Glutamatergic neuron (in vitro differentiated cells): Measurements from ENCODE around the gene C1orf50. TPM values are rescaled to one million over a fixed set of nuclear protein-coding genes. Genes with fewer than 3 reads are reported as not detected.

Source experiments
- DNase-seq: peaks from one replicate; pipeline ENCODE4 v3.0.0; 2022
- H3K27ac Mint-ChIP-seq: one replicate; pipeline ENCODE4 v1.8.0; 2020; ENCODE audit warnings: mild to moderate bottlenecking, mixed read lengths, inconsistent platforms; ENCODE audit not compliant: unreplicated experiment
- H3K27me3 Mint-ChIP-seq: one replicate; pipeline ENCODE4 v1.8.0; 2020; ENCODE audit warnings: mild to moderate bottlenecking, moderate library complexity, mixed read lengths, inconsistent platforms; ENCODE audit not compliant: unreplicated experiment
- H3K36me3 Mint-ChIP-seq: one replicate; pipeline ENCODE4 v1.8.0; 2020; ENCODE audit warnings: mild to moderate bottlenecking, mixed read lengths, inconsistent platforms; ENCODE audit not compliant: unreplicated experiment
- H3K4me1 Mint-ChIP-seq: one replicate; pipeline ENCODE4 v1.8.0; 2020; ENCODE audit warnings: mild to moderate bottlenecking, low read depth, mixed read lengths, inconsistent platforms; ENCODE audit not compliant: unreplicated experiment
- H3K4me3 Mint-ChIP-seq: one replicate; pipeline ENCODE4 v1.8.0; 2020; ENCODE audit warnings: mild to moderate bottlenecking, mixed read lengths, inconsistent platforms; ENCODE audit not compliant: unreplicated experiment
- H3K9me3 Mint-ChIP-seq: one replicate; pipeline ENCODE4 v1.8.0; 2020; ENCODE audit warnings: mild to moderate bottlenecking, moderate library complexity, mixed read lengths, inconsistent platforms; ENCODE audit not compliant: unreplicated experiment
- CTCF ChIP-seq: fragments of 200-600 bp; sonication (generic); IDR thresholded peaks from one replicate; pipeline ENCODE4 v1.5.0; 2021; ENCODE audit not compliant: partially characterized antibody, unreplicated experiment
- total RNA-seq: library from RNA; stranded (reverse); fragmentation: NEBNext Ultra II Directional; extraction: Animal tissue kit (Norgen Biotek cat#: 25700); gene quantifications from one replicate; pipeline ENCODE4 v1.2.1, GENCODE V29; 2021; ENCODE audit not compliant: unreplicated experiment

Gene C1orf50
- total RNA-seq, 1 donor from 2014 or later: 21.6 TPM

GRCh38 chr1:42734201-42735035 is 32.6 kb upstream of the C1orf50 start:
- Mint-ChIP-seq H3K9me3 (peaks cover 2% of the 10 kb centered on the region), H3K36me3 (no peaks in the 10 kb centered on the region), H3K27me3 (peaks cover 4% of the 10 kb centered on the region), H3K4me3 (no peak overlapping the region), H3K27ac (no peak overlapping the region), H3K4me1 (no peaks in the 10 kb centered on the region)
- no peak for DNase-seq
- no peak for TF ChIP-seq CTCF

GRCh38 chr1:42735056-42735455 is 32.0 kb upstream of the C1orf50 start:
- Mint-ChIP-seq H3K27me3 (peaks cover 4% of the 10 kb centered on the region), H3K4me1 (no peaks in the 10 kb centered on the region), H3K9me3 (peaks cover 2% of the 10 kb centered on the region), H3K4me3 (no peak overlapping the region), H3K27ac (no peak overlapping the region), H3K36me3 (no peaks in the 10 kb centered on the region)
- no peak for TF ChIP-seq CTCF
- DNase-seq: no peak

GRCh38 chr1:42735477-42736105 is 31.5 kb upstream of the C1orf50 start:
- no peaks in the 10 kb centered on the region for H3K36me3 Mint-ChIP-seq
- no peak overlapping the region for H3K27ac Mint-ChIP-seq
- no peaks in the 10 kb centered on the region for H3K4me1 Mint-ChIP-seq
- H3K4me3 Mint-ChIP-seq: no peak overlapping the region
- peaks cover 3% of the 10 kb centered on the region for H3K9me3 Mint-ChIP-seq
- no peak for TF ChIP-seq CTCF
- DNase-seq: no peak
- peaks cover 6% of the 10 kb centered on the region for H3K27me3 Mint-ChIP-seq

- TF ChIP-seq CTCF: no peak
- Mint-ChIP-seq H3K27ac (no peak overlapping the region), H3K4me3 (no peak overlapping the region), H3K27me3 (peaks cover 7% of the 10 kb centered on the region), H3K36me3 (no peaks in the 10 kb centered on the region), H3K4me1 (no peaks in the 10 kb centered on the region), H3K9me3 (peaks cover 4% of the 10 kb centered on the region)
- DNase-seq: peak; percentile 63
Measured at GRCh38 chr1:42736152-42736551, 30.9 kb upstream of the C1orf50 start.
